NT2/D1 (cell line): Measurements from ENCODE around the gene BOLA1.
A peak's percentile ranks its signal among the peaks of the same experiment; 100 is the strongest.

Experiments used
- DNase-seq: peaks from one replicate; pipeline ENCODE4 v3.0.0-alpha.2; 2011; ENCODE audit warnings: low read depth, low spot score
- H3K27me3 ChIP-seq: 2 replicates; pipeline ENCODE4 v1.6.0; 2011; ENCODE audit warnings: mild to moderate bottlenecking; ENCODE audit not compliant: insufficient read length, insufficient read depth
- H3K36me3 ChIP-seq: 2 replicates; pipeline ENCODE4 v1.6.1; 2011; ENCODE audit warnings: mild to moderate bottlenecking, low read length, mixed read lengths; ENCODE audit not compliant: insufficient read depth, insufficient read length
- H3K4me1 ChIP-seq: 2 replicates; pipeline ENCODE4 v1.5.1; 2011; ENCODE audit not compliant: insufficient read depth, insufficient read length
- H3K4me3 ChIP-seq: 2 replicates; pipeline ENCODE4 v1.5.1; 2011; ENCODE audit warnings: low read depth; ENCODE audit not compliant: insufficient read length
- H3K9ac ChIP-seq: 2 replicates; pipeline ENCODE4 v1.6.0; 2011; ENCODE audit warnings: low read depth; ENCODE audit not compliant: insufficient read length
- H3K9me3 ChIP-seq: 2 replicates; pipeline ENCODE4 v1.5.1; 2011; ENCODE audit warnings: mild to moderate bottlenecking, low read length; ENCODE audit not compliant: insufficient read depth
- SUZ12 ChIP-seq: IDR thresholded peaks from 2 replicates; pipeline ENCODE4 v1.6.1; 2011; ENCODE audit not compliant: insufficient read length, insufficient read depth; ENCODE audit errors: extremely low read depth
- YY1 ChIP-seq: IDR thresholded peaks from 2 replicates; pipeline ENCODE4 v1.6.1; 2011; ENCODE audit not compliant: insufficient read length, insufficient read depth
- ZNF274 ChIP-seq: IDR thresholded peaks from 2 replicates; pipeline ENCODE4 v1.6.1; 2011; ENCODE audit warnings: mild to moderate bottlenecking, low read depth, low read length

The BOLA1 gene

DNA sequence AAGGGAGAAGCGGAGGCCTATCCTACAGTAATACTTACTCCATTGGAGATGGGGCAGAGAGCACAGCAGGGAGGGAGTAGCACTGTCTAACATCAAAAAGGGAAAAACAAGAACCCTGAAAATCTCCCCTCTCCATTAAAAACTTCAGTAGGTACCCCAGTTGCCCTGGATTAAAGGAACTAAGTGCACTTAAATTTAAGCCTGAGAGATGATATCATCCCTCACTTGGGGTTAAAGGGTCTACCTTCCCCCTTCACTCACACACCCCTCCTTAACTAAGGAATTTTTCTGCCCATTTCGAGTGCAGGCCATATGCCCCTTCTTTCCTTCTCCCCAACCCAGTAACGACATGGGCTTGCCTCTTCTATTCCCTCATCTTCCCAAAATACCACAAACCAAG, 41.1 kb downstream of the BOLA1 start:
- peaks cover 25% of the 10 kb centered on the region for H3K36me3 ChIP-seq
- no peak for TF ChIP-seq SUZ12
- TF ChIP-seq ZNF274: no peak
- no peak for TF ChIP-seq YY1
- DNase-seq: no peak
- H3K4me1 ChIP-seq: peaks cover 9% of the 10 kb centered on the region
- no peak overlapping the region for H3K9ac ChIP-seq
- no peak overlapping the region for H3K4me3 ChIP-seq
- no peaks in the 10 kb centered on the region for H3K27me3 ChIP-seq
- H3K9me3 ChIP-seq: no peaks in the 10 kb centered on the region

DNA sequence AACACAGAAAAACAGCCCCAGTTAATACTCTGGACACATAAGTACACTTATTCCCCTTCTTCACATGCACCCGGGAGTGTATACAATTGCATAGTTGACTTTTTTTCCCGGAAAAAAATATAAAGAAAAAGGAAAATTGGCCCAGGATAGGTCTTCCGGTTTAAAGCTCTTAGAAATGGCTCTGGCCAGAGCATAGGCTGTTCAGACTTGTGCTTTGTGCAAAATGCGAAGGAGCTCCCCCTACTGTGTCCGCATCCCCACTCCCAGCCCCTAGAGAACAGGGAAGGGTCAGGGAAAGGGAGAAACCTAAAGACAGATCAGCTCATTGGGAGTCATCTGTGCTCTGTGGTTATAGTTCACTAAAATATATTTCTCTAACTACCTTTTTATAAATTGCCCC, 42.8 kb downstream of the BOLA1 start:
- no peak for TF ChIP-seq ZNF274
- no peak for TF ChIP-seq SUZ12
- TF ChIP-seq YY1: no peak

DNA sequence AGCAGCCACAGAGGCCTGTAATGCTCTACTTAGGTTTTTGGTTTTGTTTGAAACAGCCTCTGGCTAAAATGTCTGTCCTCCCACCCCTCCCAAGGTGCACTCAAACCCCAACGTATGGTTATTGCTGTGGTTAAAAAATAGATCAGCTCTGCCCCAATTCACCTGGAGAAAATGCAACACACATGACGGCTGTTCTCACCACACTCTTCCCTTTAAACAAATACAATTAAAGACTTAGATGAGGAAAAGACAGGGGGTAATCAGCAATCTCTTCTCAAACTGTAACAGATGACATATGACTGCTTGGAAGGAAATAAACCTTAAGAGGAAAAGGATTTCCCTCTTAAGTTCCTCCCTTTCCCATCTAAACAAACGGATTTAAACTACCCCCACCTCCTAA, 43.5 kb downstream of the BOLA1 start:
- Histone ChIP-seq H3K9me3 (no peaks in the 10 kb centered on the region), H3K27me3 (no peaks in the 10 kb centered on the region), H3K9ac (no peak overlapping the region), H3K4me3 (no peak overlapping the region), H3K4me1 (peaks cover 2% of the 10 kb centered on the region), H3K36me3 (peaks cover 43% of the 10 kb centered on the region)
- DNase-seq: no peak
- TF ChIP-seq YY1 (no peak), SUZ12 (no peak), ZNF274 (no peak)

More for the DNA sequence above, 42.8 kb downstream of the BOLA1 start:
- H3K4me3 ChIP-seq: no peak overlapping the region
- peaks cover 3% of the 10 kb centered on the region for H3K4me1 ChIP-seq
- peak; percentile 49 for DNase-seq
- H3K36me3 ChIP-seq: peaks cover 37% of the 10 kb centered on the region
- no peaks in the 10 kb centered on the region for H3K9me3 ChIP-seq
- H3K27me3 ChIP-seq: no peaks in the 10 kb centered on the region
- peak overlapping the region; percentile 7 for H3K9ac ChIP-seq

DNA sequence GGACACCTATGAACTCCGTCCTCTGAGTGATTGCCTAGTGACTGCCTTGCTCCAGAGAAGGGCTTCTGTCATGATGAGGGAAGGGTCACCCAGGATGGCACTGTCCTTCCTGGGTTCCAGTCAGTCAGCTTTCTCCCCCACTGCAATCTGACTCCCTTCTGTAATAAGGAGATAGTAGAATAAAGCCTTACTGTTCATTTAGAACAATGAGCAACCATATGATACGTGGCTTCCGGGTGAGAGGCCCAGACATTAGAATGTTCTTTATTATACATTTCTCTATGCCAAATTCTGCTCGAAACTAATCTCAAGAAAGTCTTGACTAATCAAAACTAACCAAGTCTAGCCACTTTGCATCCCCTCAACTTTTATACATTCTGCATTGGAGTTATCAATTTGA, 45.8 kb downstream of the BOLA1 start:
- TF ChIP-seq ZNF274: no peak
- TF ChIP-seq SUZ12: no peak
- no peak for TF ChIP-seq YY1
- Histone ChIP-seq H3K9me3 (no peaks in the 10 kb centered on the region), H3K4me1 (no peaks in the 10 kb centered on the region), H3K9ac (no peak overlapping the region), H3K27me3 (no peaks in the 10 kb centered on the region), H3K36me3 (peaks cover 66% of the 10 kb centered on the region), H3K4me3 (no peak overlapping the region)
- no peak for DNase-seq

DNA sequence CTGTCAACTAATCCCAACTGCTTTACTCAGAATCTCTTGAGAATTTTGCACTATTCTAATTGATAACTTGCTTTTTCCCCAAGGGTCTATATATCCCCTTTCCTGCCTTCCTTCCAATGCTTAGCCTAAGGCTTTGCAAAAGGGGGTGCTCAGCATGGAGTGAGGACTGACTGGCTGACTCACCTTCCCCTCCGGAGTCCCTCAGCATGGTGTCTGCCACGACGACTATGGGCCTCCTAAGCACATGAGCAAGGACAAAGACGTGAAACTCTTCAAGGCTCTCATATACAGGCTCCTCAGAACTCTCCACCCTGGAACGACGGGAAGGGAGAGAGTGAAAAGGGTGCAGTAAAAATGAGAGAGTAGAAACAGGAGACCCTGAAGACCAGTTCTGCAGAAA, 50.5 kb downstream of the BOLA1 start:
- no peaks in the 10 kb centered on the region for H3K9me3 ChIP-seq
- no peak overlapping the region for H3K4me3 ChIP-seq
- no peak overlapping the region for H3K9ac ChIP-seq
- no peaks in the 10 kb centered on the region for H3K27me3 ChIP-seq
- no peak for TF ChIP-seq ZNF274
- TF ChIP-seq YY1: no peak
- TF ChIP-seq SUZ12: no peak
- H3K36me3 ChIP-seq: peaks cover 49% of the 10 kb centered on the region
- H3K4me1 ChIP-seq: no peaks in the 10 kb centered on the region
- DNase-seq: no peak
